GF-D8 (cell line): ENCODE results near the gene RCE1.

Source experiments
- DNase-seq: peaks from one replicate; lab custom pipeline; 2025; lab: John Stamatoyannopoulos, UW

The RCE1 gene

GRCh38 chr11:66857234-66857926 is 14.1 kb downstream of the RCE1 start:
- DNase-seq, result no peak

DNA sequence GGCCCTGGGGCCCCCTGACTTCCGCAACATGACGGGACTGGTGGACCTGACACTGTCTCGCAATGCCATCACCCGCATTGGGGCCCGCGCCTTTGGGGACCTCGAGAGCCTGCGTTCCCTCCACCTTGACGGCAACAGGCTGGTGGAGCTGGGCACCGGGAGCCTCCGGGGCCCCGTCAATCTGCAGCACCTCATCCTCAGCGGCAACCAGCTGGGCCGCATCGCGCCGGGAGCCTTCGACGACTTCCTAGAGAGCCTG is 14.6 kb downstream of the RCE1 start:
- no peak for DNase-seq

- no peak for DNase-seq
These were observed 15.1 kb downstream of the RCE1 start for GRCh38 chr11:66858186-66858938.

DNA sequence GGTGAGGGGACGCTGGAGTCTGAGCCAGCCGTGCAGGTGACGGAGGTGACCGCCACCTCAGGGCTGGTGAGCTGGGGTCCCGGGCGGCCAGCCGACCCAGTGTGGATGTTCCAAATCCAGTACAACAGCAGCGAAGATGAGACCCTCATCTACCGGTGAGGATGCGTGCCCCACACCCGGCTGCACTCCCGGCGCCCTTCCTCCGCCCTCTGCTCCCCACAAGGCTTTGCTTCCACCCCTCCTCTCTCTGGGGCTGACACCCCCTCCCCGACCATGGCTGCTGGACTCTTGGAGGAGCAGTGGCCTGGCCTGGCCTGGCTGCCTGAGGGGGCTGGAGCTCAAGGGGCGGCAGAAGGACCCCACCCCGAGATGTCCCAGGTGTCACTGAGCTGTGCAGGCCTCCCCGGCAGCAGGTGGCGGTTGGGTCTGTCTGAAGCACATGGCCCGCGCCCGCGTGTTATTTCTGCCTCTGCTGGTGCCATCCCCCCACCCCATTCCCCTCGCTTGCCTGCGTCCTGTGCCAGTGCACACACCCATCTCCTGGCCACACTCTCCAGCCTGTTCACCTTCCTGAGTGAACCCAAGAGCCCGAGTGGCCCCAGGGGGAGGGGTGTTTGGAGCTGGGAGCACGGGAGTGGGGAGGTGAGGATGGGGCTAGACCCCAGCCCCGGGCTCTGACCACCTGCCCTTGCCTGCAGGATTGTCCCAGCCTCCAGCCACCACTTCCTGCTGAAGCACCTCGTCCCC is 15.9 kb downstream of the RCE1 start:
- no peak for DNase-seq

GRCh38 chr11:66859686-66860448 is 16.6 kb downstream of the RCE1 start:
- DNase-seq, result no peak

DNA sequence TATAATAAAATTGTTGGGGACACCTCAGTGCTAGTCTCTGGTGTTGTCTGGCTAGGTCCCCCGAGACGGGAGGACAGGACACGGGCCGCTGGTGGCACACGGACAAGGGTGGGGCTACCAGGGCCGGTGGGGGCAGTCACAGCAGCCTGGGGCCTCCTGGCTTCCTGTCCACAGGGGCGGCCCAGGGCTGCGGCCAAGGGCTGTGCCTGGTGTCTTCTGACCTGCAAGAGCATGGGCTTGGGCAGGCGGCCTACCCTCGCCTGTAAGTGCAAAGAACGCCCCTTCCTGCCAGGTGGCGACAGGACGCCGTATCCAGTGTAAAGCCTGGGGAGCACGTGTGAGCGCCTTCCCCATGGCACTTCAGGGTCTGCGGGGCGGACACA is 17.2 kb downstream of the RCE1 start:
- no peak for DNase-seq

GRCh38 chr11:66861038-66861773 is 18.0 kb downstream of the RCE1 start:
- no peak for DNase-seq

DNA sequence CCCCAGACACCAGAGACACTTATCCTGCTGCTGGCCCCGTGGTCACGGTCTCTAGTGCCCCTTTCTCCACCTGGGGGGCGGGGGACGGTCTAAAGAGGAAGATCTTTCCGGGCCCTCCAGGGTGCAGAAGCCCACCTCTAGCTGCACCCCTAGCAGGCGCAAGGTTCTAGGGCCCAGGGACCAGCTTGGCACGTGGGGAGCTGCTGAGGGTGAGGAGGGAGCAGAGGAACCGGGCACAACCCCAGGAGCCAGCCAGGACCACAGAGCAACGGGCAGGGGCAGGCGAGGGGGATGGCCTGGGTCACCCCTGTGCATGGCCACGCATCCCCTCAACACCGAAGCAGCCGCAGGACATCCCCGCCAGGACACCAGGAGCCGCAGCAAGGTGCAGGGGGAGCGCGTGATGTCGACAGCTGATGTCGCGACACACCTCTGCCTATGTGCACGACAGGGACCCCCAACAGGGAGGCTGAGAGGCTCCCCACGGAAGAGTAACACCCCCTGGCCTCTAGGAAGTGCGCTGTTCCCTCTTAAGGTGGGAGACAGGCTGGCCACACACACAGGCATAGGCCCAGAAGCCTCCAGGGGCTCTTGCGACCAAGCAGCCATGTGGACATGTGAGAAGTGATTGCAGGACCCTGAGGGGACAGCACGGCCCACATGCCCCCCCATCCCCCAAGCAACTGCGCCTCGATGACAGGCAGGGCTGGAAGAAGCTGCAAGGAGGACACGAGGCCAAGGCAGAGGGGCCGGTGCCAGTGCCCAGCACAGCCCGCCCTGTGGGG is 18.7 kb downstream of the RCE1 start:
- DNase-seq, result no peak

DNA sequence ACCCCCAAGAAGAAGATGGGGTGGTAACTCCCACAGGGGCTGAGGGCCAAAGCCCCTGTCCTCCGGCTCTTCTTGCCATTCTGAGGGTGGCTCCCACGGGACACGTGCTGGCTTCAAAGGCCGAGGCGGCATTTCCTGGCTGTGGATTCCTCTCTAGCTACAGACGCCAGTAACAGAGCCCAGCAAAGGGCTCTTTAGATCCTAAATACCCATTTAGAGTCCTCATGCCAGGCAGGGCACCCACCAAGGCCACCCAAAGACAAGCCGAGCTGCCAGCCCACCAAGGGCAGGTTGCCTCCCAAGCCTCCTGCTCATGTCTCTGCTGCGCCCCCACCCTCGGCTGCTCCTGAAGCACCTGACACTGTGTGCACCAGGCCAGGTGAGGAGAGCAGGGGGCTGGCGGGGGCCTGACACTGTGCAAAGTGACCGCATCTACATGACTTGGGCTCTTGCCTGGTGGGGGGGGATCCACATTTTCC is 19.4 kb downstream of the RCE1 start:
- DNase-seq, result no peak

DNA sequence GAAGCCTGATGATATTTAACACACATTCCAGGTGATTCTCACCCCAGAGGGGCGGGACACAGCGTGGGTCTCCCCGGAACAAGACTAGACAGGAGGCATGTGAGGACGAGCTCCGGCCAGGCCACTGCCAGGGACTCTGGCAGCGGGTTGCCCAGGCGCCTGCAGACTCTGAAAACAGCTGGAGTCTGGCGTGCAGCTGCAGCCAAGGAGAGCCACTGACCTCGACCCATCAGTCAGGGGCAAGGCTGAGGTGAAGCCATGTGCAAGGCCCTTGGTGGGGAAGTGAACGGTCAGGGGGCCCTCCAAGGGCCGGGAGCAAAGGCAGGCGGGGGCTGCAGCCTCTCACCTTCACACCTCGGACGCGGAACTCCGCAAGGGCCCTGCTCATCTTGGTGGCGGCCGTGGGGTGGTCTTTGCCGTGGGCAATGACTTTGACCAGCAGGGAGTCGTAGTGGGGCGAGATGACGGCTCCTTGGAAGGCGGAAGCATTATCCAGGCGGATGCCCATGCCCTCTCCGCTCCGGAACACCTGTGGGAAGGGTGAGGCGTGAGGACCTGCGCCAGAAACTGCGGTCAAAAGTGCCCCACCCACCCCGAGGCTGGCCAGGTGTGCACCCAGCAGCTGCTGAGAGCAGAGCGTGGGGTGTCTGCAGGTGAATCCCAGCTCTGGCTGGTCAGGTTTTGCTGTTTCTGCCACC is 20.3 kb downstream of the RCE1 start:
- DNase-seq, result no peak

- no peak for DNase-seq
These were observed 21.1 kb downstream of the RCE1 start for GRCh38 chr11:66864172-66864901.

GRCh38 chr11:66864924-66865697 is 21.9 kb downstream of the RCE1 start:
- DNase-seq, result no peak

DNA sequence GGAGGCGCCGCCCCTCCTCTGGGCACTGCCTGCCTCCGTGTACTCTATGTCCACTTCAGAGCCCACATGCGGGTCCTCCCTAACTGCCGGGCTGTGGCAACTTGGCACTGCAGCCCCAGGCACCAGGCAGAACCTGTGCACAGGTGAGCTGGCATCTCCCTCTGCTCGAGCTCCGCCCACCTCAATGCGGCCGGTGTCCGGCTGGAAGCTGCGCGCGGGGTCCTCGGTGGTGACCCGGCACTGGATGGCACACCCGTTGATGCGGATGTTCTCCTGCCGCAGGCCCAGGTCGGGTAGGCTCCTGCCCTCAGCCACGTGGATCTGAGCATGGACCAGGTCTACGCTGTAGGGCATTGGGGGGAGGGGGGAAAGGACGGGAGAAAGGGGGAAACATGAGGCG is 22.8 kb downstream of the RCE1 start:
- no peak for DNase-seq

GRCh38 chr11:66866511-66866986 is 23.3 kb downstream of the RCE1 start:
- no peak for DNase-seq

DNA sequence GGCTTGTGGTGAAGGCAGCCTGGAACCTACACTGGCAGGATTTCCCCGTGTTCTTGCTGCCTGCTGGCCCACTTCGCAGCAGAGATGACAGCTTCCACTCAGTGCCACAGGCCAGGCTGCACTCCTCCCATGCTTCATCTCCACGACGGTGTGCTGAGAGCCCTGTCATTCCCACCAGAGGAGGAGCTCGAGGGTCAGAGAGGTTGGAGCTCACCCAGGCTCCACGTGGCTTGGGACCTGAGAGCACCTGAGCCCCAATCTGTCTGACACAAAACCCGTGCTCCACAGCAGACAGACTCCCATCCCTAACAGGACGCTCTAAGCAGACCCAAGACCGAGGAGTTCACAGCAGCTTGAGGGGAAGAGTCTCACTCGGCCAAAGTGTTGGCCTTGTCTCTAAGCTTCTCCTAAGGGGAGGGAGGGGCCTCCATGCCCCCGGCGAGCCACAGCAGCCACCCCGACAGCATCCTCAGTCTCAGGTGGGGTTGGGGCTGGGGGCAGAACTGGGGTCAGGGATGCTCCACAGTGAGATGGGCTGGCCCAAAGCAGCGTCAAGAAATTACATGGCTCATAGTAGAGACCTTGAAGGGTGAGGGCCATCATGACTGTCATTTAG is 24.3 kb downstream of the RCE1 start:
- no peak for DNase-seq

DNA sequence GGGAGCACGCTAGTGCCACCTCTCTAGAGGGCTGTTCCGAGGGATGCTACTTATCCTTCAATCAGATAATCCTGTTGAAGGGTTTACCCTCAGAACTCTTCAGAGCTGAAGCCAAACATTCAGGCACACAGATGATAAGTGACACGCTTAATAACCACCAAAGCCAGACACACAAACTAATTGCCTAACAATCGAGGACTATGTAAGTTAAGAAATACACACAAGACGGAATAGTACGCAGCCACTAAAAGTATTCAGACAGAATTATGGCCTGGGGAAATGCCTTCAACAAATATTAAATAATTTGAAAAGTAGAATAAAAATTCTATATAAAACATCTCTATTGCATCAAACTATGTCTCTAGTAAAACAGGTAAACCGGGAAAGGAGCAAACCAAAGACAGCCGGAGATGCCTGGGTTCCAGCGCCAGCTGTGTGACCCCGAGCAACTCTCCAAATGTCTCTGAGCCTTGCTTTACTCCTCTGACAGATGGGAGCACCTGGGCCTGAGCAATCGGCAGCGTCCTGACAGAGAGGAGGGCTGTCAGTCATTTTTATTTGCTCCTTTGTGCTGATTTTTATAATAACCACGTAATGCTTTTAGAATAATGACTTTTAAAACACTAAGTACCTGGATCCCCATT is 25.0 kb downstream of the RCE1 start:
- DNase-seq, result no peak

- DNase-seq, result no peak
These were observed 25.7 kb downstream of the RCE1 start for GRCh38 chr11:66868726-66869566.
